PC-9 (cell line): ENCODE data around the gene CPNE4. TPM values are rescaled to one million over a fixed set of nuclear protein-coding genes. Genes with fewer than 3 reads are reported as not detected.

Experiments
- BruUV-seq: library from RNA; stranded (reverse); fragments of 400-500 nt; replicated peaks from 2 replicates; lab custom pipeline; 2021; lab: Mats Ljungman, UMichigan
- CTCF ChIA-PET: fragments of 300-600 bp; sonication (Branson Sonifier 250); formaldehyde crosslinking; loops from one replicate; lab custom pipeline; 2022; ENCODE audit warnings: antibody characterized with exemption; lab: Charles Lee
- POLR2A ChIA-PET: fragments of 300-600 bp; sonication (Branson Sonifier 250); formaldehyde crosslinking; loops from one replicate; lab custom pipeline; 2022; ENCODE audit warnings: antibody characterized with exemption; ENCODE audit not compliant: unreplicated experiment; lab: Charles Lee
- DNase-seq, 2 experiments: peaks; one replicate each; pipeline versions ENCODE4 v3.0.0 to v3.0.0-alpha.2; 2015 to 2022; ENCODE audit warnings: mixed read lengths in 1 of 2
- H2AFZ ChIP-seq: fragments of 200-600 bp; sonication (generic); 2 replicates; pipeline ENCODE4 v1.8.1; 2017; ENCODE audit warnings: antibody characterized with exemption
- H3F3A ChIP-seq: fragments of 200-600 bp; sonication (generic); 2 replicates; pipeline ENCODE4 v1.8.1; 2017; ENCODE audit warnings: antibody characterized with exemption, mild to moderate bottlenecking, low read depth; ENCODE audit not compliant: insufficient read depth
- H3K27ac ChIP-seq: fragments of 200-600 bp; sonication (generic); 2 replicates; pipeline ENCODE4 v1.6.1; 2016; ENCODE audit warnings: mixed run types
- H3K27me3 ChIP-seq: fragments of 200-600 bp; sonication (generic); 2 replicates; pipeline ENCODE4 v1.6.1; 2016; ENCODE audit warnings: low read depth, mixed run types; ENCODE audit not compliant: insufficient read depth
- H3K36me3 ChIP-seq: fragments of 200-600 bp; sonication (generic); 2 replicates; pipeline ENCODE4 v1.6.1; 2016; ENCODE audit warnings: low read depth, mixed run types
- H3K4me1 ChIP-seq: fragments of 200-600 bp; sonication (generic); replicated peaks from 2 replicates; pipeline ENCODE4 v1.6.1; 2016; ENCODE audit warnings: mixed run types; ENCODE audit not compliant: insufficient read depth
- H3K4me2 ChIP-seq: fragments of 200-600 bp; sonication (generic); 2 replicates; pipeline ENCODE4 v1.6.1; 2017; ENCODE audit warnings: mixed run types
- H3K4me3 ChIP-seq: fragments of 200-600 bp; sonication (generic); 2 replicates; pipeline ENCODE4 v1.6.1; 2016; ENCODE audit warnings: mixed run types
- H3K79me2 ChIP-seq: fragments of 200-600 bp; sonication (generic); 2 replicates; pipeline ENCODE4 v1.6.1; 2017; ENCODE audit warnings: low read depth, mixed run types
- H3K9me2 ChIP-seq: fragments of 200-600 bp; sonication (generic); 2 replicates; pipeline ENCODE4 v1.8.1; 2017; ENCODE audit warnings: mild to moderate bottlenecking; ENCODE audit not compliant: insufficient read depth
- H3K9me3 ChIP-seq: fragments of 200-600 bp; sonication (generic); 2 replicates; pipeline ENCODE4 v1.8.1; 2016; ENCODE audit warnings: low read depth; ENCODE audit not compliant: insufficient read depth
- H4K20me1 ChIP-seq: fragments of 200-600 bp; sonication (generic); 2 replicates; pipeline ENCODE4 v1.8.1; 2017; ENCODE audit not compliant: insufficient read depth
- EZH2 ChIP-seq: fragments of 200-600 bp; sonication (generic); IDR thresholded peaks from 2 replicates; pipeline ENCODE4 v1.8.0; 2017; ENCODE audit warnings: antibody characterized with exemption, low read depth
- intact Hi-C: fragments of 100-400 bp; cut with micrococcal nuclease; formaldehyde crosslinking; loops from one replicate; pipeline ENCODE4 v1.10.0; 2022; ENCODE audit not compliant: unreplicated experiment
- total RNA-seq: library from RNA; stranded (reverse); gene quantifications from 2 replicates; pipeline ENCODE4 v1.2.3, GENCODE V29; 2021
- TF ChIP-seq, protein P1 (sequence below): fragments of 200-600 bp; sonication (generic); conservative IDR thresholded peaks from 2 replicates; pipeline ENCODE4 v1.6.1; 2017; ENCODE audit warnings: mixed run types, antibody characterized with exemption, mild to moderate bottlenecking, moderate library complexity

CPNE4 gene
- total RNA-seq, 1 experiment from 2014 or later: 0.22 TPM

DNA sequence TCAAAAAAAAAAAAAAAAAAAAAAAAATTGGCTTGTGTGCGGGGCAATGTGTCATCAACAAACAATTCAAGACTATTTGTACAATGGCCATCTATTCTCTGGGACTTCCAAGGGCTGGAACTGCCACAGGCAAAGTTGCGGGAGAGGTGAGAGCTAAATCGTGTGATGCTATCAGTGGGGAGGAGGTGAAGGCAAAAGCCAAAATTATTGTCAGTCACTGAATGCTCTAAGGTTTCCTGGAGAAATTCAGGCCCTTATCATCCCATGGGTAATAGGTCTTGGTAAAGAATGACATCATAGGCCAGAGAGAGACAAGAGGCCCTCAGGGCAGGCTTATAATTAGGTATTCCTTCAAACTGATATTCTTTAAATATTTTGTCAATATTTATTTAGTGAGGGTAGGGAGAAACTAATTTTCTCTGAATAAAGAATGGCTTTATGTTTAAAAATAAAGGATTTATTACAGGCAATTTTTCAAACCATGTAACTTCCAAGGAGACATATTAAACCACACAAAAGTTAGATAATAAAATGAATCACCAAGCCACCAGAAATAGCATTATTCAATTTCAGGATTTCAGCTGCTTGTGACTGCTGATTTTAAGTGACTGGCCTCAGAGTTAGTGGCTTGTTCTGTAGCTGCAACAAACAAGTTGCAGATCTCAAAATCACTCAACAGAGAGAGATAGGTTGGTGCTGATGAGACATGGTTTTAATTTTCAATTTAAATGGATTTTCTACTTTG lies 305.7 kb downstream of the CPNE4 start:
- Histone ChIP-seq H2AFZ (0 out of 2 replicates have a peak overlapping the region, but pooled peaks have one; percentile 9), H3F3A (peaks cover 7% of the 10 kb centered on the region; the same call in 1 of the 2 replicates), H3K36me3 (no peaks in the 10 kb centered on the region), H3K27me3 (no peaks in the 10 kb centered on the region), H3K4me1 (peaks cover 16% of the 10 kb centered on the region), H3K79me2 (no peaks in the 10 kb centered on the region), H4K20me1 (no peaks in the 10 kb centered on the region), H3K4me3 (no peak overlapping the region), H3K9me2 (no peaks in the 10 kb centered on the region), H3K9me3 (no peaks in the 10 kb centered on the region), H3K4me2 (peak overlapping the region; percentile 21; the same call in 1 of the 2 replicates), H3K27ac (peak overlapping the region; percentile 38; the same call in 1 of the 2 replicates)
- intact Hi-C loops: no loop called here
- TF ChIP-seq EZH2: no peak
- TF ChIP-seq, protein P1, sequence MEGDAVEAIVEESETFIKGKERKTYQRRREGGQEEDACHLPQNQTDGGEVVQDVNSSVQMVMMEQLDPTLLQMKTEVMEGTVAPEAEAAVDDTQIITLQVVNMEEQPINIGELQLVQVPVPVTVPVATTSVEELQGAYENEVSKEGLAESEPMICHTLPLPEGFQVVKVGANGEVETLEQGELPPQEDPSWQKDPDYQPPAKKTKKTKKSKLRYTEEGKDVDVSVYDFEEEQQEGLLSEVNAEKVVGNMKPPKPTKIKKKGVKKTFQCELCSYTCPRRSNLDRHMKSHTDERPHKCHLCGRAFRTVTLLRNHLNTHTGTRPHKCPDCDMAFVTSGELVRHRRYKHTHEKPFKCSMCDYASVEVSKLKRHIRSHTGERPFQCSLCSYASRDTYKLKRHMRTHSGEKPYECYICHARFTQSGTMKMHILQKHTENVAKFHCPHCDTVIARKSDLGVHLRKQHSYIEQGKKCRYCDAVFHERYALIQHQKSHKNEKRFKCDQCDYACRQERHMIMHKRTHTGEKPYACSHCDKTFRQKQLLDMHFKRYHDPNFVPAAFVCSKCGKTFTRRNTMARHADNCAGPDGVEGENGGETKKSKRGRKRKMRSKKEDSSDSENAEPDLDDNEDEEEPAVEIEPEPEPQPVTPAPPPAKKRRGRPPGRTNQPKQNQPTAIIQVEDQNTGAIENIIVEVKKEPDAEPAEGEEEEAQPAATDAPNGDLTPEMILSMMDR: no peak
- ChIA-PET POLR2A (no interaction called here), CTCF (interaction anchor here (0.7 kb wide), 1 partner anchor 434 kb away, joined by 11 read pairs; no protein-coding TSS in a partner anchor)
- DNase-seq: peak in 1 of 2 experiments; percentile 64
- no TSS peak for BruUV-seq

DNA sequence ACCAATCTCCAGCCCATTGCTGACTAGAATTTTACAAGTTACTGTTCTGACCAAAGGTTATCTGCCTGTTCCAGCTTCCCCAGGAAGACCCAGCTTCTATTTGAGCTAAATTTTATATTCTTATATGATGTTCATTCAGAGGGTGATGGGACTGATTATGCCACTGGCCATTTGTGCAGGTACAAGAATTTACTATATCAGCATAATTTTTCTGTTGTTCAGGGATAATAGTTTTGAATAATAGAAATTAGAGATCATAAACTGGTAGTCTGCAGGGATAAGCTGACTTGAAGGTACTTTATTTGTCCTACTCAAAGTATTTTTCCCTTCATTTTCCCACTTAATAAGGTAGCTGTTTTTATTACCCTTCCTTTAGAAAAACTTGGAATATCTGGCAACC lies 309.4 kb downstream of the CPNE4 start:
- POLR2A ChIA-PET: no interaction called here
- CTCF ChIA-PET: no interaction called here

DNA sequence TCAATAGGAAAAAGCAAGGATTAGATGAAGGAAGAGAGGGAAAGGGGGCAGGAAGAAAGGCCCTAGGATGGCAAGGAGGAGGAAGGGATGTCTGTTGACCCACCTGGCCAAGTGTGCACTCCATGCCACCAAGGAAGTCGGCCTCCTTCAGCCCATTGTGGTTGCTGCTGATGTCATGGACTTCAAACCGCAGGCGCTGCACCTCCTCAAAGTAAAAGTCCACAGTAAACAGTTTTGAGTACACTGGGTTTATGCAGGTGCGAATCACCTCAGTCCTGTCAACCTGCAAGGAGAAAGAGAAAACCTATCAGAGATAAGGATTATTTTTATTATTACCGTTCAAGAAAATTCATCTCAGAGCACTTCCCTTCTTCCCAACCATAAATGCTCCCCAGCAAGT lies 311.5 kb downstream of the CPNE4 start:
- no peak overlapping the region for H3K27ac ChIP-seq
- H2AFZ ChIP-seq: no peak overlapping the region
- ChIA-PET CTCF (no interaction called here), POLR2A (no interaction called here)
- no peaks in the 10 kb centered on the region for H3K79me2 ChIP-seq
- no peak overlapping the region for H3K4me3 ChIP-seq
- H3K4me2 ChIP-seq: no peak overlapping the region
- H3K9me3 ChIP-seq: no peaks in the 10 kb centered on the region
- no peaks in the 10 kb centered on the region for H3F3A ChIP-seq
- BruUV-seq: no TSS peak
- H3K4me1 ChIP-seq: no peaks in the 10 kb centered on the region
- no peak for DNase-seq
- intact Hi-C loops: no loop called here
- no peaks in the 10 kb centered on the region for H4K20me1 ChIP-seq
- no peaks in the 10 kb centered on the region for H3K36me3 ChIP-seq
- no peaks in the 10 kb centered on the region for H3K9me2 ChIP-seq
- TF ChIP-seq, protein P1: no peak
- TF ChIP-seq EZH2: no peak
- H3K27me3 ChIP-seq: no peaks in the 10 kb centered on the region

More for the DNA sequence above, 309.4 kb downstream of the CPNE4 start:
- Histone ChIP-seq H3K27ac (no peak overlapping the region), H3F3A (peaks cover 7% of the 10 kb centered on the region; the same call in 1 of the 2 replicates), H3K4me3 (no peak overlapping the region), H3K9me2 (no peaks in the 10 kb centered on the region), H2AFZ (no peak overlapping the region), H3K79me2 (no peaks in the 10 kb centered on the region), H4K20me1 (no peaks in the 10 kb centered on the region), H3K4me1 (peaks cover 16% of the 10 kb centered on the region), H3K9me3 (no peaks in the 10 kb centered on the region), H3K36me3 (no peaks in the 10 kb centered on the region), H3K27me3 (no peaks in the 10 kb centered on the region), H3K4me2 (no peak overlapping the region)
- TF ChIP-seq, protein P1: no peak
- no peak for TF ChIP-seq EZH2
- intact Hi-C loops: no loop called here
- BruUV-seq: no TSS peak
- no peak for DNase-seq
